Measurements from ENCODE around the gene HOXD1.

- TF ChIP-seq CTCF (IDR thresholded peaks at IDR 0.05) (no peak), EP300 (IDR thresholded peaks at IDR 0.05) (no peak), POLR2A (IDR thresholded peaks at IDR 0.05) (no peak)
Measured at GRCh38 chr2:176169711-176170110, 18.8 kb upstream of the HOXD1 start.

Data from tibial nerve (tissue), 4 donors.